LNCAP (cell line): ENCODE results near the gene SOX3.

ENCODE experiments used
- TF ChIP-seq, protein P1 (sequence below): fragments of 450-650 bp; IDR thresholded peaks from 2 replicates; pipeline ENCODE4 v1.5.1; 2017; ENCODE audit warnings: mild to moderate bottlenecking

The SOX3 gene

DNA sequence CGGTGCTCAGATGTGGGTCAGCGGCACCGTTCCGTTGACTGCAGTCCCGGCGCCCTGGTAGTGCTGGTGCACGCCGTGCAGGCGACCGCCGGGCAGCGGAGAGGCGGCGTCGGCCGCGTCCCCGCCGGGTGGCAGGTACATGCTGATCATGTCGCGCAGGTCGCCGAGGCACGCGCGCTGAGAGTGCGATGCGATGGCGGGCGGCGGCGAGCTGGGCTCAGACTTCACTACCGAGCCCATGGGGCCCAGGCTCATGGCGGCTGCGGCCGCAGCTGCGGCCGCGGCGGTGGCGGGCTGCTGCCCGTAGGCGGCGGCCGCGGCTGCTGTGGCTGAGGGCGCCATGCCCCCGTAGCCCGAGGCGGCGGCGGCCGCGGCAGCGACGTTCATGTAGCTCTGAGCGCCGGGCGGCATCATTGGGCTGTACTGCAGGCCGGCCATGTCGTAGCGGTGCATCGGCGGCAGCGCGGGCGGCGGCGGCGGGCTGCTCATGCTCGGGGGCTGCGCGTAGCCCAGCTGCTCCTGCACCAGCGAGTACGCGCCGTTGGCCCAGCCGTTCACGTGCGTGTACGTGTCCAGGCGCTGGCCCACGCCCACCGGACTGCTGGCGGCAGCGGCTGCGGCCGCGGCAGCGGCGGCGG, 1.0 kb downstream of the SOX3 start:
- TF ChIP-seq, protein P1, sequence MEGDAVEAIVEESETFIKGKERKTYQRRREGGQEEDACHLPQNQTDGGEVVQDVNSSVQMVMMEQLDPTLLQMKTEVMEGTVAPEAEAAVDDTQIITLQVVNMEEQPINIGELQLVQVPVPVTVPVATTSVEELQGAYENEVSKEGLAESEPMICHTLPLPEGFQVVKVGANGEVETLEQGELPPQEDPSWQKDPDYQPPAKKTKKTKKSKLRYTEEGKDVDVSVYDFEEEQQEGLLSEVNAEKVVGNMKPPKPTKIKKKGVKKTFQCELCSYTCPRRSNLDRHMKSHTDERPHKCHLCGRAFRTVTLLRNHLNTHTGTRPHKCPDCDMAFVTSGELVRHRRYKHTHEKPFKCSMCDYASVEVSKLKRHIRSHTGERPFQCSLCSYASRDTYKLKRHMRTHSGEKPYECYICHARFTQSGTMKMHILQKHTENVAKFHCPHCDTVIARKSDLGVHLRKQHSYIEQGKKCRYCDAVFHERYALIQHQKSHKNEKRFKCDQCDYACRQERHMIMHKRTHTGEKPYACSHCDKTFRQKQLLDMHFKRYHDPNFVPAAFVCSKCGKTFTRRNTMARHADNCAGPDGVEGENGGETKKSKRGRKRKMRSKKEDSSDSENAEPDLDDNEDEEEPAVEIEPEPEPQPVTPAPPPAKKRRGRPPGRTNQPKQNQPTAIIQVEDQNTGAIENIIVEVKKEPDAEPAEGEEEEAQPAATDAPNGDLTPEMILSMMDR: no peak

DNA sequence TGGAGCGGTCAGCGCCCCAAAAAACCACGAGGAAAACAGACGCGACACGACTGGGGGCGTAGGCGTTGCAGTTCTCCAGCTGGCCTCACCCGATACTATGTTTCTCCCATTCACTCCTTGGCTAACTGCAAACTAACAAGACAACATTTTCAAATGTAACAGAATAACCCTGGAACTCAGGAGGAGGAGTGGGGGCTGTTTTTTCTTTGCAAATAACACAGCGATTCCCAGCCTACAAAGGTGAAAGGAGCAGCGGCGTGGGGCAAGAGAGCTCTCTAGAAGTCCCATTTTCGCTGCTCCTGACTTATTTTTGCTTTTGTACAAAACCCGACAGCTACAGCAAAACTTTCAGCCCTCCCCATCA, 1.6 kb downstream of the SOX3 start:
- TF ChIP-seq, protein P1: no peak

DNA sequence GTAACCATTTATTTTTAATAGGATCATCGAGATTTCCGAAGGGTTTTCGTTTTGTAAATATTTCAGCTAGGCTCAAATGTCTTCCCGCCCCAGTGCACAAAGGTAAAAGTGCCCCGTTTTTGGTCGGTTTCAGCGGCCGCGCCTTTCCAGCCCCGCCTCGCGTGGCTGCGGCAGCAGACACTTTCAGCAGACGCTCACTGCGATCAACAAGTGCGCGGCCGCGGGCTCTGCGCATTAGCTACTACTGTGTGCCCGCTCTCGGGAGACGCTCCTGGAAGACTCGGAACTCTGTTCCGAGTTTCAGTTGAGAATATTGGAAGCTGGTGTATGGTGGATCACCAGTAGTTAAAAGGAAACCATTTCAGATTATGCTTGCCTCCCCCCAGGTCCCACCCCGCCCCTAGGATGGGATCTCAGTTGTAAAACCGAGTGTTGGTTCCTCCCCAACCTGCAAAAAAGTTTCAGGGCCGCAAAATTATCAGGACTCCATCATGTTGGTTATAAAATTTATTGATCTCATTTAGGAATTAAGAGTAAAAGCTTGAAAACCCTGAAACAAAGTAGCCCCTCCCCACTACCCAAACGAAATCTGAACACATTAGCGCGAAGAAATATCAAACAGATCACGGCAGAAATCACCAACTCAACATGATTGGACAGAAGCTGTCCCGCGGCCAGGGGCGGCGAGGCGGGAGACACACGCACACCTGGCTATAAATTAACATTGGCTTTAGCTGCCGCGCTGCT, 2.2 kb downstream of the SOX3 start:
- TF ChIP-seq, protein P1: no peak

DNA sequence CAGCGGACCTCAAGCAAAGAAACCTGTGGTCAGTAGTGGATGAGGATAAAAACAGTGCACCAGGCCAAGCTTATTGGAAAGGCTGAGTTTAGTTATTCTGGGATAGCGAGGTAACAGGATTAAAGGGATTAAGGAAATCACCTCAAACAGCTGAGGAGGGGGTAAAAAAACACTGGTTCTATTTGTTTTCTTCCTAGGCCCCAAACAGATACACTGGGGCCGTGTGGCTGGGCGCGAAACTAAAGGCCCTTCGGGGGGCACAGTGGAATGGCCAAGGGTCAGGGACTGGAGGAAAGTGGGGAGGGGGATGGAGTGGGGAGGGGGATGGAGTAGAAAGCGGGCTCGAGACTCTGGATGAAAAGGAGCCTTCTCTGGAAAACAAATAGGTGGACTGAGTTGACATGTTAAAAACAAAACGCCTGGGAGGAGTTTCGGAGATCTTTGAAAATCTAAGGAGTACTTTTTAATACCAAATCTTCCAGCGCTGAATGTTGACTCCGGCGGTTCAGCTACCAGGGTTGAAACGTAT, 2.9 kb downstream of the SOX3 start:
- TF ChIP-seq, protein P1: no peak

DNA sequence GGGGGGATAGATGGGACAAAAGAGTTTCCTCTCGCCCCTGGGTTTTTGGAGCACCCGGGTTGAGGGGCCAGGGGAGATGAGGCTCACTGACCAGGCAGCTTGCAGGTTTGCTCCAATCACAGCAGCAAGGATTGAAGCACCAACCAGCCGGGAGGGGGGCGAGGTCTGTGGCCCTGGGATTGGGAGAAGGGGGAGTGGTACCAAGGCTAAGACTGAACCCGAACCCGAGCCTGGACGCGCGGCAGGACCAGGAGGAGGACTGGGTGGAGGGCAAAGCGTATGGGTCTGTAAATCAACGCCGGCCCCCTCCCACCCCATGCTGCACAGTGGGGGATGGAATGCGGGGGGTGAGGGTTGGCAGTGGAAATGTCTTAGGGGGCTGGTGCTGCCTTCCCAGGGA, 3.5 kb downstream of the SOX3 start:
- TF ChIP-seq, protein P1: no peak

DNA sequence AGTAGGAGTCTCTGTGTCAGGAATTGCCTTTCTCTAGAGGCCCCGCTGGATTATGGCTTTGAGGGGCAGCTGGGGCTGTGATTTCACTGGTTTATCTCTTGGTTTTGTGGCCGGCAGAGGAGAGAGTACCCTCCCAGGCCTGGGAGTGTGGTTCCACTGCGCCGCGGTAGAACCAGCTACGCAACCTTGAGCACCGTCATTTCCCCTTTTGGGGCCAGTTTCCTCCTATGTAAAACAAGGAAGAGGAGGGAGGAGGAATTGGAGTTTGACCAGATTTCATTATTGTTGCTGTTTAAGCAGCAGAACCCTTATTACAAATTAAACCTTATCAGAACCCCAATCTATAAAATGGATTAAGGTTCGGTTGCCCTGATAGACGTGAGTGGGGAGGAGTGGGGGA, 4.4 kb downstream of the SOX3 start:
- TF ChIP-seq, protein P1: no peak

DNA sequence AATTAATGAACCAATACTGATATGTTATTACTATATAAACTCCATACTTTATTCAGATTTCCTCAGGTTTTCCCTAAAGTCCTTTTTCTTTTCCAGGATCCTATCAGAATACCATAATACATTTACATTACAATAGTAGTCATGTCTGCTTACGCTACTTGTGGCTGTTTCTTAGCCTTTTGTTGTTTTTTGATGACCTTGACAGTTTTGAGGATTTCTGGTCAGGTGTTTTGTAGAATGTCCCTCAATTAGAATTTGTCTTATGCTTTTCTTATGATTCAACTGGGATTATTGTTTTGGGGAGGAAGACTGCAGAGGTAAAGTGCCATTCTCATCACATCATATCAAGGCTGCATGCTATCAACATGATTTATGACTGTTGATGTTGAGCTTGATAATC, 9.1 kb downstream of the SOX3 start:
- TF ChIP-seq, protein P1: no peak
